Measurements from ENCODE around the gene HPDL. TPM values are rescaled to one million over a fixed set of nuclear protein-coding genes. Genes with fewer than 3 reads are reported as not detected.
A peak's percentile ranks its signal among the peaks of the same experiment; 100 is the strongest.

HPDL gene
- total RNA-seq, 1 donor from 2014 or later: 2.4 TPM

GRCh38 chr1:45332346-45332720 is 5.6 kb downstream of the HPDL start:
- no peak for DNase-seq (ENCODE audit: low spot score, unreplicated experiment)

GRCh38 chr1:45334308-45335245 is 7.9 kb downstream of the HPDL start:
- Mint-ChIP-seq H3K4me3 (ENCODE audit: low read depth) (no peak overlapping the region), H3K9me3 (ENCODE audit: low read depth) (no peaks in the 10 kb centered on the region), H3K27ac (peak overlapping the region; percentile 96)

More at GRCh38 chr1:45332346-45332720, 5.6 kb downstream of the HPDL start:
- H3K27ac Mint-ChIP-seq: no peak overlapping the region
- peaks cover 24% of the 10 kb centered on the region for H3K4me1 Mint-ChIP-seq (ENCODE audit: low read depth)
- H3K36me3 Mint-ChIP-seq (ENCODE audit: insufficient read depth): peaks cover 7% of the 10 kb centered on the region
- TF ChIP-seq CTCF (IDR thresholded peaks at IDR 0.05; ENCODE audit: unreplicated experiment): no peak
- H3K4me3 Mint-ChIP-seq (ENCODE audit: low read depth): no peak overlapping the region
- no peaks in the 10 kb centered on the region for H3K9me3 Mint-ChIP-seq (ENCODE audit: low read depth)
- H3K27me3 Mint-ChIP-seq: peaks cover 8% of the 10 kb centered on the region

GRCh38 chr1:45335855-45336324 is 9.2 kb downstream of the HPDL start:
- no peaks in the 10 kb centered on the region for H3K9me3 Mint-ChIP-seq (ENCODE audit: low read depth)
- no peak for TF ChIP-seq CTCF (IDR thresholded peaks at IDR 0.05; ENCODE audit: unreplicated experiment)
- H3K27ac Mint-ChIP-seq: peak overlapping the region; percentile 96
- H3K4me3 Mint-ChIP-seq (ENCODE audit: low read depth): peak overlapping the region; percentile 2
- peaks cover 5% of the 10 kb centered on the region for H3K36me3 Mint-ChIP-seq (ENCODE audit: insufficient read depth)
- H3K4me1 Mint-ChIP-seq (ENCODE audit: low read depth): peaks cover 36% of the 10 kb centered on the region
- no peak for DNase-seq (ENCODE audit: low spot score, unreplicated experiment)
- H3K27me3 Mint-ChIP-seq: no peaks in the 10 kb centered on the region

More at GRCh38 chr1:45334308-45335245, 7.9 kb downstream of the HPDL start:
- no peak for DNase-seq (ENCODE audit: low spot score, unreplicated experiment)
- TF ChIP-seq CTCF (IDR thresholded peaks at IDR 0.05; ENCODE audit: unreplicated experiment): no peak
- no peaks in the 10 kb centered on the region for H3K27me3 Mint-ChIP-seq
- H3K4me1 Mint-ChIP-seq (ENCODE audit: low read depth): peaks cover 30% of the 10 kb centered on the region
- H3K36me3 Mint-ChIP-seq (ENCODE audit: insufficient read depth): peaks cover 6% of the 10 kb centered on the region

- DNase-seq (ENCODE audit: low spot score, unreplicated experiment): no peak
- H3K27me3 Mint-ChIP-seq: no peaks in the 10 kb centered on the region
- peaks cover 40% of the 10 kb centered on the region for H3K4me1 Mint-ChIP-seq (ENCODE audit: low read depth)
- TF ChIP-seq CTCF (IDR thresholded peaks at IDR 0.05; ENCODE audit: unreplicated experiment): no peak
- peak overlapping the region; percentile 98 for H3K4me3 Mint-ChIP-seq (ENCODE audit: low read depth)
- no peaks in the 10 kb centered on the region for H3K9me3 Mint-ChIP-seq (ENCODE audit: low read depth)
- peak overlapping the region; percentile 93 for H3K27ac Mint-ChIP-seq
- H3K36me3 Mint-ChIP-seq (ENCODE audit: insufficient read depth): peaks cover 5% of the 10 kb centered on the region
These were observed 11.1 kb downstream of the HPDL start for GRCh38 chr1:45337630-45338325.
